HG03045 (cell line): ENCODE measurements around the gene SCRT2.
"Not testable (repeated sequence)": the region's sequence is repeated elsewhere in the genome, so short reads cannot be mapped to it uniquely, and the experiment has no call there.

Source experiments
- ATAC-seq: cut with Tn5 transposase; IDR thresholded peaks from one replicate; pipeline ENCODE4 v1.9.1; 2021; ENCODE audit warnings: mild to moderate bottlenecking, moderate library complexity; ENCODE audit not compliant: unreplicated experiment

Gene SCRT2

GRCh38 chr20:701401-702129 lies 26.0 kb upstream of the SCRT2 start:
- no peak for ATAC-seq

GRCh38 chr20:699811-700338 lies 24.3 kb upstream of the SCRT2 start:
- ATAC-seq = no peak

DNA sequence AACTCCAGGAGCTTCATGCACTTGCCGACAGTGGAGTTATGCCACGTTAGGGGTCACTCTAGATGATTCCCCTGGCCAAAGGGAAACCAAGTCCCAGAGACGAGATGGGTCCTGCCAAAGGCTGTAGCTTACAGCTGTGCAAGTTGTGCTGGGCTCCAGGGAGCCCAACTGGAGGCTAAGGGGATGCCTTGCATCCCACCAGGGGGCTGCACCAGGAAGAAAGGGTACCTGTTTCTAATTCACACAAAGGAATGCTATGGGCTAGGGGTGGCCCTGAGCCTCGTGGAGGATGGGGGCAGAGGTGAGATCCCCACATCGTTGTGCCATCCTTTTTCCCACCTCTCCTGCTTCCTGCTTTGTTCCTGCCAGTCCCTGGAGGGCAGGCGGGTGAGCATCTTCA lies 23.7 kb upstream of the SCRT2 start:
- no peak for ATAC-seq

DNA sequence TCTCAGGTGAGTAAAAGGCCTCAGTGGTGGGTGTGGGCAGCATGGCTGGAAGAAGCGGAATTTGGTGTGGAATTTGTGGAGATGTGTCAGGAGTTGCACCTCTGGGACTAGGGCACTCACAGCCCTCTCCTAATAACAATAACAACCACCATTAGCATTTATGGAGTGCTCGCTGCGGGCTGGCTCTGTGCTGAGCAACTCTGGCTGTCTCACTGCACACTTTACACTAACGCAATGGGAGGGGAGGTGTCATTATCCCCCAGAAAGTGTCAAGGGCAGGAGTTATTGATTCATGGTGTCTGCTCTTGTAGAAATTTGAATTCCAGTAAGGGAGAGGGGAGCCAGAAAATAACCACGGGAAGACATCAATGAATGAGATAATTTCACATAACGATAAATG lies 22.7 kb upstream of the SCRT2 start:
- ATAC-seq = no peak

GRCh38 chr20:697826-698225 lies 22.2 kb upstream of the SCRT2 start:
- ATAC-seq = no peak

DNA sequence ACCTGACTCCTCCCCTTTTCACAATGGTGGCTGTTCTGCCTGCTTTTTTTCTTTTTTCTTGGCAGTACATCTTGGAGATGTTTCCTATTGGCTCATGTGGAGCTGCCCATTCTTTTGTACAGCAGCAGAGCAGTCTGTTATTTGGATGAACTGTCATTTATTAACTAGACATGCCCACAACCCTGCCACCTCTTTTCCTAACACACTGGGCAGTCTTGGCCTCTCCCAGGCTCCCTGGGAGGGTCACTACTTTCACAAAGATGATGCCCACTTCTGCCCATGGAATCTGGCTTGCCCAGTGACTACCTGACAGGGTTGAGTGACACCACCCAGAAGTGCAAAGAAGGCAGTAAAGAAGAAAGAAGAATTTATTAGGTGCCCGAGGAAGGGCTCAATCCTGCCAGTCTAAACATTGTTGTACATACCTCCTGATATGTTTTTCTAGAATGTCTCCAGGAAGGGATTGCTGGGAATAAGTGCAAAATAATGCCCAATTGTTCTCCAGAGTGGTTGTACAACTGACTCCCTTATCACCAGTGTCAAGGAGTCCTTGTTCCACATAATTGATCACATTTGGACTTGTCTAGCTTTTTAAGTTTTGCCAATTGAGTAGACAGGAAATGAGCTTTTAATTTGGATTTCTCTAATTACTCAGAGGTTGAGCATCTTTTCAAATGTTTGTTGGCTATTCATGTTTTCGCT lies 19.7 kb upstream of the SCRT2 start:
- no peak for ATAC-seq

DNA sequence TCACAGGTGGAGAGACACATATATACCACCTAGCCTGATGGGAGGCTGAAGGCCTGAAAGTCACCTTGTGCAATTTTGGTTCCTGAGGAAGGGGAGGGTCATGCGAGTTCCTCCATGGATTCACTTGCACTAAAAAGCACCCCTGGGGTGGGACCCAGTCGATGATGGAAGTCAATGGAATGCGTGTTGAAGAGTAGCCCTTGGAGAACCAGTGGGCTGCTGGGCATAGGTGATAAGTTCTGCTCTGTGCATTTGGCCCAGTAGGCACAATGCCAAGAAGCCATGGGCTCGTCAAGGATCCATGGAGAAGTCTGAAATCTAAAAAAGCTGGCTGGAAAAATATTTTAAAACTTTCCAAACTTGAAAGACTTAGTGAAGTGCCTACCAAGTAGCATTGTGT lies 18.9 kb upstream of the SCRT2 start:
- no peak for ATAC-seq

DNA sequence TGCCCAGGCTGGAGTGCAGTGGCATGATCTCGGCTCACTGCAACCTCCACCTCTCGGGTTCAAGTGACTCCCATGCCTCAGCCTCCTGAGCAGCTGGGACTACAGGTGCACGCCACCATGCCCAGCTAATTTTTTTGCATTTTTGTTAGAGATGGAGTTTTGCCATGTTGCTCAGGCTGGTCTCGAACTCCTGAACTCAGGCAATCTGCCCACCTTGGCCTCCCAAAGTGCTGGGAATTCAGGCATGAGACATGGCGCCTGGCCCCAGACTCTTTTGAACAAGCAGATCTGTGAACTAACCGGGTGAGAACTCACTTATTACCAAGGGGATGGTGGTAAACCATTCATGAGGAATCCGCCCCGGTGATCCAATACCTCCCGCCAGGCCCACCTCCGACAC lies 18.2 kb upstream of the SCRT2 start:
- not testable (repeated sequence) for ATAC-seq

GRCh38 chr20:692044-692443 lies 16.4 kb upstream of the SCRT2 start:
- no peak for ATAC-seq

DNA sequence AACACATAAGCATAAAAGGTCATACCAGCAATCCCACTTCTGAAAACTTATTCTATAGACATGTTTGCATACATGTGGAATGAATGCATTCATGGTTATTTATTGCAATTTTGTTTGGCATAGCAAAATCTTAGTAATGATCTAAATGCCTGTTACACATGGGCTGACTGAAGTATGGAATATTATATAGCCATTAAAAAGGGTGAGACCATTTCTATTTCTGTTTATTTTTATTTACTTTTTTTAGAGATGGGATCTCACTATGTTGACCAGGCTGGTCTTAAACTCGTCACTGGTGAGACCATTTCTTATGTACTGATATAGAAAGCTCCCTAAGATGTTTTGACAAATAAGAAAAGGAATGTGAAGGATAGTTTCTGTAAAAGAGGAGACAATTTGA lies 14.3 kb upstream of the SCRT2 start:
- ATAC-seq = no peak

GRCh38 chr20:689348-689747 lies 13.7 kb upstream of the SCRT2 start:
- no peak for ATAC-seq

DNA sequence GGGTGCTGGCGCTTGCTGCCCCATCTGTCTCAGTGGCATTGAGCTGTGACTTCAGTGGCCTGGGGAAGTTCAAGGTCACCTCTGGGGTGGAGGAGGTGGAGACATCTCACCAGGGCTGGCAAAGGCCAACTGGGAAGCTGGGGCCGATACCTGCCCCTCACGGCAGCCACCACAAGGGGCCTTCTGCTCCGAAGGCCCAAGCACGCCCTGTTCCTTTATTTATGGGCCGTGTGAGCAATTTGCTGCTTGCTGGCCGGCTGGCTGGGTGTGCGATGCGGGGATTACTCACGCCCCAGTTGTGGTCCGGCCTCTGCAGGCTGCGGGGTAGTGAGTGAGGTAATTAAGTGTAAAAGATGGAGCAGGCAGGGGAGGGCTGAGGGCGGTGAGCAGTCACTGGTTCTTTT lies 13.2 kb upstream of the SCRT2 start:
- ATAC-seq = no peak

DNA sequence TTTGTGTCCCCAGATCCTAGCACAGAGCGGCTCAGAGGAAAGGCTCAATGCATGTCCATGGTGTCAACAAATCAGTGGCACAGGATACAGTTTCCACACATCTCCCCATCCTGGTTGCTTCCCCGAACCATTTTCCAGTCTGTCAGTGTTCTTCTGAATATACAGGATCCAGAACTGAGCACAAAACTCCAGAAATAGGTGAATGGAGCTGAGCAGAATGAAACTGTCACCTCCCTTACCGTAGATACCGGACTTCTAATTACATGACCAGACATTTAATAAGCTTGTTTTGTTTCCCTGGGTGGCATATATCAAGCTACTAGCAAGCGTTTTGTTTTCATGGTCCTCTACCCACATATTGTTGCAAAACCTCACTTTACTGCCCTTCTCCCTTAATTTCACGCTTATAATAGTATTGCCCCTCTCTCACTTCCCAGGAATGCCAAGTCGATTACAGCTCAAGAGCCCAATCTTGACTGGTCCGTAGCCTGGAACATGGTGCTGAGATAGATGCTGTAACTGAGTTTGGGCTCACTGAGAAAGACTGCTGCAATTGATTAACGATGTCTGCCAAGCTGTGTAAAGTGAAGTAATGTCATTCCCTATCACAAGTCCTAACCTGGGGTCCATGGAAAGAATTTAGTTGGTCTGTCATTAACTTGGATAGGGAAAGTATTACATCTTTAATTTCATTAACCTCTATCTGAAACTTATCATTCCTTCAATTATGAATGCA lies 12.0 kb upstream of the SCRT2 start:
- ATAC-seq = no peak

GRCh38 chr20:684676-685319 lies 9.2 kb upstream of the SCRT2 start:
- ATAC-seq = no peak

DNA sequence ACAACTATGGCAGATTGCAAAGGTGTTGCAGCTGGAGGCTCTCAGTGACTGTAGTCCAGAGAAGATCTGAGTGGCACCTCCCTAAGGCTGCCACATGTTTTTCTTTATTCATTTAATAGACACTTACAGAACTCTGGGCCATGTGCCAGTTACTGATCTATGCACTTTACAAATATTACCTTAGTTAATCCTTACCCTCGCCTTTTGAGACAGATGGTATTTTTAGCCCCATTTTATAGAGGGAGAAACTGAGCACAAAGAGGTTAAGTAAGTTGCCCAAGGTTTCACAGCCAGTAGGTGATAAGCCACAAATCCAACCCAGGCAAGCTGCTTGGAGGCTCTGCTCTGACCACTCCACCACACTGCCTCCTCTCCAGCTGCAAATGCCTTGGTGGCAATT lies 6.5 kb upstream of the SCRT2 start:
- ATAC-seq = no peak

- ATAC-seq = no peak
Measured at GRCh38 chr20:680638-681187, 5.1 kb upstream of the SCRT2 start.

GRCh38 chr20:677957-678356 lies 2.4 kb upstream of the SCRT2 start:
- ATAC-seq = no peak

- ATAC-seq = no peak
Measured at GRCh38 chr20:676967-677366, 1.4 kb upstream of the SCRT2 start.

GRCh38 chr20:676315-676937 lies 824 bp upstream of the SCRT2 start:
- no peak for ATAC-seq

DNA sequence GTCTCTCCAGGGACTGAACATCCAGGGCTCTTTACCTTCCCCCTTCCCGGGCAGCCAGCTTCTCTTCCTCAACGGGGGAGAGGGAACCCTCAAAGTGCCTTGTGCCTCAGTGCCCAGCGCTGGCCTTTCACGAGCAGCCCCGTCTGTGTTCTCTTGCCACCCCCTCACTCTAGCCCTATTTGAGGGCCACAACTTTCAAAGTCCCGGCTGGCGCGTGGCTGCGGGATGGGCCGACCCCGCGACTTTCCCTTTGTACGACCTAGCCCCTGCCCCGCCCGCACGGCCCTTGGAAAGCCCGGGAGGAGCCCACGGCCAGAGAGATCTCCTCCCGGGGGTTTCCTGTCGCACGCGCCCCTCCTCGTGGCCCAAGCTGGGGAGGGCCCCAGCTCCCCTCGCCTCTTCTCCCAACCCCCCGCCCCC lies 559 bp downstream of the SCRT2 start:
- no peak for ATAC-seq
